ENCODE data around the gene CCR3.

- TF ChIP-seq CTCF (IDR thresholded peaks at IDR 0.05) (no peak), POLR2AphosphoS5 (IDR thresholded peaks at IDR 0.05) (no peak), POLR2A (IDR thresholded peaks at IDR 0.05) (no peak)
Observed at GRCh38 chr3:46300461-46300789, 58.2 kb downstream of the CCR3 start.
